DOHH2 (cell line): Measurements from ENCODE around the gene ZNF462.

Experiments
- H3F3A ChIP-seq: fragments of 200-600 bp; sonication (generic), shearing (Covaris generic); 2 replicates; pipeline ENCODE4 v1.6.0; 2016; ENCODE audit warnings: antibody characterized with exemption, mild to moderate bottlenecking; ENCODE audit not compliant: control insufficient read depth, insufficient read depth
- H3K27ac ChIP-seq: fragments of 200-600 bp; sonication (generic); 2 replicates; pipeline ENCODE4 v1.5.1; 2014; ENCODE audit warnings: low read depth, mild to moderate bottlenecking, low read length, moderate library complexity
- H3K27me3 ChIP-seq: fragments of 200-600 bp; sonication (generic); 2 replicates; pipeline ENCODE4 v1.6.1; 2014; ENCODE audit warnings: mild to moderate bottlenecking, low read length, mixed read lengths; ENCODE audit not compliant: control insufficient read depth
- H3K36me3 ChIP-seq: fragments of 200-600 bp; sonication (generic); 2 replicates; pipeline ENCODE4 v1.6.1; 2014; ENCODE audit warnings: mild to moderate bottlenecking, low read length, moderate library complexity, mixed read lengths; ENCODE audit not compliant: control insufficient read depth
- H3K4me1 ChIP-seq: fragments of 200-600 bp; sonication (generic); 2 replicates; pipeline ENCODE4 v1.6.1; 2014; ENCODE audit warnings: mild to moderate bottlenecking, low read length, mixed read lengths; ENCODE audit not compliant: control insufficient read depth
- H3K4me2 ChIP-seq: fragments of 200-600 bp; sonication (generic); 2 replicates; pipeline ENCODE4 v1.6.0; 2014; ENCODE audit warnings: mild to moderate bottlenecking, low read length, moderate library complexity
- H3K4me3 ChIP-seq: fragments of 200-600 bp; sonication (generic); 2 replicates; pipeline ENCODE4 v1.5.1; 2014; ENCODE audit warnings: mild to moderate bottlenecking, low read length, mixed read lengths
- H3K79me2 ChIP-seq: fragments of 200-600 bp; sonication (generic); 2 replicates; pipeline ENCODE4 v1.6.1; 2014; ENCODE audit warnings: mild to moderate bottlenecking, low read length, mixed read lengths; ENCODE audit not compliant: control insufficient read depth
- H3K9me2 ChIP-seq: fragments of 200-600 bp; sonication (generic); replicated peaks from 2 replicates; pipeline ENCODE4 v1.6.1; 2014; ENCODE audit warnings: mild to moderate bottlenecking, low read length, mixed read lengths; ENCODE audit not compliant: control insufficient read depth
- H3K9me3 ChIP-seq: fragments of 200-600 bp; sonication (generic); 2 replicates; pipeline ENCODE4 v1.6.1; 2014; ENCODE audit warnings: antibody characterized with exemption, low read length, mixed read lengths; ENCODE audit not compliant: control insufficient read depth, insufficient read depth
- H4K20me1 ChIP-seq: fragments of 200-600 bp; sonication (generic); 2 replicates; pipeline ENCODE4 v1.6.0; 2014; ENCODE audit warnings: low read depth, mild to moderate bottlenecking, antibody characterized with exemption, low read length, moderate library complexity; ENCODE audit not compliant: control insufficient read depth, insufficient read depth
- EZH2phosphoT487 ChIP-seq: fragments of 200-600 bp; sonication (generic); IDR thresholded peaks from 2 replicates; pipeline ENCODE4 v1.6.1; 2017; ENCODE audit warnings: borderline replicate concordance, mild to moderate bottlenecking, antibody characterized with exemption, low read length, moderate library complexity, mixed read lengths
- TF ChIP-seq, protein P1 (sequence below): fragments of 200-600 bp; sonication (generic); IDR thresholded peaks from one replicate; pipeline ENCODE4 v1.5.1; 2014; ENCODE audit warnings: antibody characterized with exemption, mild to moderate bottlenecking, low read depth, low read length; ENCODE audit not compliant: poor library complexity, severe bottlenecking

Gene ZNF462

DNA sequence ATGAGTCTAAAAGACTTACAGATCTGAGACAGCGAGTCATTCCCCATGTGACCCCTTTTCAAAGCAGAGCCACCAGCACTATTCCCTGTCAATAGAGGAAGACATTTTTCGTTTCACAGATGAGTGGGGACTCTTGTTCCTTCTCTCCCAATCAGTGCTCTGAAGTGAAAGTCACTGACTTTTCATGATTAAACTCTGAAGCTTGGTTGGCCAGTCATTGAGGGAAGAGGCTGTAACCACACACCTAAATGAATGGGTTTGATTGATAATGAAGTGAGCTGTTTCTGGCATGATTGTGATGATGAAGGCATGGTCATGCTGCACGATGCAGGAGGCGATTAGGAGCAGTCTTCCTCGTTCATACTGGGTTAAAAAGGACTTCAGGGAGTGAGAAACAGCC is 171.9 kb downstream of the ZNF462 start:
- no peaks in the 10 kb centered on the region for H3K79me2 ChIP-seq
- no peaks in the 10 kb centered on the region for H3K9me3 ChIP-seq
- TF ChIP-seq, protein P1, sequence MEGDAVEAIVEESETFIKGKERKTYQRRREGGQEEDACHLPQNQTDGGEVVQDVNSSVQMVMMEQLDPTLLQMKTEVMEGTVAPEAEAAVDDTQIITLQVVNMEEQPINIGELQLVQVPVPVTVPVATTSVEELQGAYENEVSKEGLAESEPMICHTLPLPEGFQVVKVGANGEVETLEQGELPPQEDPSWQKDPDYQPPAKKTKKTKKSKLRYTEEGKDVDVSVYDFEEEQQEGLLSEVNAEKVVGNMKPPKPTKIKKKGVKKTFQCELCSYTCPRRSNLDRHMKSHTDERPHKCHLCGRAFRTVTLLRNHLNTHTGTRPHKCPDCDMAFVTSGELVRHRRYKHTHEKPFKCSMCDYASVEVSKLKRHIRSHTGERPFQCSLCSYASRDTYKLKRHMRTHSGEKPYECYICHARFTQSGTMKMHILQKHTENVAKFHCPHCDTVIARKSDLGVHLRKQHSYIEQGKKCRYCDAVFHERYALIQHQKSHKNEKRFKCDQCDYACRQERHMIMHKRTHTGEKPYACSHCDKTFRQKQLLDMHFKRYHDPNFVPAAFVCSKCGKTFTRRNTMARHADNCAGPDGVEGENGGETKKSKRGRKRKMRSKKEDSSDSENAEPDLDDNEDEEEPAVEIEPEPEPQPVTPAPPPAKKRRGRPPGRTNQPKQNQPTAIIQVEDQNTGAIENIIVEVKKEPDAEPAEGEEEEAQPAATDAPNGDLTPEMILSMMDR: no peak
- TF ChIP-seq EZH2phosphoT487: no peak
- no peaks in the 10 kb centered on the region for H3K9me2 ChIP-seq
- no peaks in the 10 kb centered on the region for H3K36me3 ChIP-seq
- H3K27me3 ChIP-seq: no peaks in the 10 kb centered on the region
- H3K4me2 ChIP-seq: no peak overlapping the region
- no peaks in the 10 kb centered on the region for H3F3A ChIP-seq
- no peaks in the 10 kb centered on the region for H4K20me1 ChIP-seq
- no peak overlapping the region for H3K27ac ChIP-seq
- peaks cover 7% of the 10 kb centered on the region for H3K4me1 ChIP-seq
- no peak overlapping the region for H3K4me3 ChIP-seq

DNA sequence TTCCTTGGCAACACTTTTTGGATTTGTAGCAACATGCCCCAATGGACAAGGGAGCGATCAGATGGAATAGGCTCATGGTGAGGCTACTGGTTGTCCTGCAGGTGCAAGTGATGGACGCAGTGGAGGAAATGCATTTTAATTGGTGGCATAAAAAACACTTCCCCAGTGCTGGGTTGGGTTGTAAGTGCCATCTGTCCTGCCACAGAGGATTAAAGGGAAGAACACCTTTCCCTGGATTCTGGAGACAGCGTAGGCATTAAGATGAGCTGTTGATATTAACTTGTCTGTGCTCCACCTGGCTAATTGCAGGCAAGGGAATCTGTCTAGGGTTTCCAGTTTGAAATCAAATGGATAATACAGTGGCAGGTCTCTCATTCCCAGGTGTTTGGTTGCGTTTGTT is 173.4 kb downstream of the ZNF462 start:
- Histone ChIP-seq H3K27me3 (no peaks in the 10 kb centered on the region), H3K4me1 (peaks cover 15% of the 10 kb centered on the region), H3K9me3 (no peaks in the 10 kb centered on the region), H3K4me3 (no peak overlapping the region), H3F3A (no peaks in the 10 kb centered on the region), H4K20me1 (no peaks in the 10 kb centered on the region), H3K4me2 (no peak overlapping the region), H3K79me2 (no peaks in the 10 kb centered on the region), H3K9me2 (no peaks in the 10 kb centered on the region), H3K27ac (no peak overlapping the region), H3K36me3 (no peaks in the 10 kb centered on the region)
- no peak for TF ChIP-seq EZH2phosphoT487
- TF ChIP-seq, protein P1: no peak

DNA sequence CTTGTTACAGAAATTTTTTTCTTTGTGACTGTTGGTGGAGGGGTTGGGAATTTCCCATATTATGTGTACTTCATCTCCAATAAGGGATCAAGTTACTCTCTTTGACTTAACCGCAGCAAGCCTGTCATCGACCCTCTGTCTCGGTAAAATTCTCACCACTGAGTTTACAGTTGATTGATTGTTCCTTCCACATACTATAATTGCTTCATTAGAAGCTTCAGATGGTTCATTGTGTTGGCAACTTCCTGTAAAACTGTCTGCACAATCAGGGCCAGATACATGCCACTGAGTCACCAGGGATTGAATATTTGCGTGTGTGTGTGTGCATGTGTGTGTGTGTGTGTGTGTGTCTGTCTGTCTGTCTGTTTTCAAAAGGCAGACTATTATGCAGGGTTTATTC is 176.6 kb downstream of the ZNF462 start:
- Histone ChIP-seq H3K4me3 (no peak overlapping the region), H3K79me2 (no peaks in the 10 kb centered on the region), H3K9me3 (no peaks in the 10 kb centered on the region), H3K4me1 (peaks cover 32% of the 10 kb centered on the region), H3K36me3 (no peaks in the 10 kb centered on the region), H4K20me1 (no peaks in the 10 kb centered on the region), H3F3A (no peaks in the 10 kb centered on the region), H3K27ac (no peak overlapping the region), H3K27me3 (no peaks in the 10 kb centered on the region), H3K9me2 (no peaks in the 10 kb centered on the region), H3K4me2 (no peak overlapping the region)
- TF ChIP-seq, protein P1: no peak
- no peak for TF ChIP-seq EZH2phosphoT487

DNA sequence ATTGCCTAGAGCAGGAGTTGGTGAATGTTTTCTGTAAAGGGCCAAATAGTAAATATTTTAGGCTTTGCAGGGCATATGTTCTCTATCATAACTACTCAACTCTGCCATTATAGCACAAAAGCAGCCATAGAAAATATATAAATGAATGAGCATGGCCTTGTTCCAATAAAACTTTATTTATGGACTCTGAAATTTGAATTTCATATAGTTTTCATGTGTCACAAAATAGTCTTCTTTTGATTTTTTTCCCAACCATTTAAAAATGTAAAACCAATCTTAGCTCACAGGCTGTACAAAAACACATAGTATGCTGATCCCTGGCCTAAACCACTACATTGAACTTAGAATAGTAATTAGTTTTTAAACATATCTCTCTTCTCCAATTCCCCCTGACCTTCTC is 179.6 kb downstream of the ZNF462 start:
- no peak overlapping the region for H3K27ac ChIP-seq
- no peaks in the 10 kb centered on the region for H3K36me3 ChIP-seq
- H3K9me3 ChIP-seq: no peaks in the 10 kb centered on the region
- H3F3A ChIP-seq: no peaks in the 10 kb centered on the region
- no peak for TF ChIP-seq EZH2phosphoT487
- TF ChIP-seq, protein P1: no peak
- H3K4me2 ChIP-seq: no peak overlapping the region
- H3K4me1 ChIP-seq: peaks cover 48% of the 10 kb centered on the region
- H3K9me2 ChIP-seq: no peaks in the 10 kb centered on the region
- no peaks in the 10 kb centered on the region for H3K79me2 ChIP-seq
- no peaks in the 10 kb centered on the region for H3K27me3 ChIP-seq
- no peak overlapping the region for H3K4me3 ChIP-seq
- no peaks in the 10 kb centered on the region for H4K20me1 ChIP-seq
